GM12891 (cell line): ENCODE results near the gene MYO18A.

Experiments used
- PAX5 ChIP-seq: IDR thresholded peaks from 2 replicates; pipeline ENCODE4 v1.6.1; 2011; ENCODE audit warnings: low read length, moderate library complexity, mild to moderate bottlenecking; ENCODE audit not compliant: insufficient read depth, severe bottlenecking
- POLR2A ChIP-seq: IDR thresholded peaks from 2 replicates; pipeline ENCODE4 v1.6.1; 2011; ENCODE audit warnings: low read depth, low read length, control low read depth
- POLR2AphosphoS5 ChIP-seq: IDR thresholded peaks from 2 replicates; pipeline ENCODE4 v1.6.1; 2011; ENCODE audit warnings: low read depth, low read length, control low read depth
- SPI1 ChIP-seq: IDR thresholded peaks from 2 replicates; pipeline ENCODE4 v1.6.1; 2011; ENCODE audit warnings: low read depth, low read length, control low read depth
- TAF1 ChIP-seq: IDR thresholded peaks from 2 replicates; pipeline ENCODE4 v1.6.1; 2011; ENCODE audit warnings: low read depth, low read length, control low read depth

DNA sequence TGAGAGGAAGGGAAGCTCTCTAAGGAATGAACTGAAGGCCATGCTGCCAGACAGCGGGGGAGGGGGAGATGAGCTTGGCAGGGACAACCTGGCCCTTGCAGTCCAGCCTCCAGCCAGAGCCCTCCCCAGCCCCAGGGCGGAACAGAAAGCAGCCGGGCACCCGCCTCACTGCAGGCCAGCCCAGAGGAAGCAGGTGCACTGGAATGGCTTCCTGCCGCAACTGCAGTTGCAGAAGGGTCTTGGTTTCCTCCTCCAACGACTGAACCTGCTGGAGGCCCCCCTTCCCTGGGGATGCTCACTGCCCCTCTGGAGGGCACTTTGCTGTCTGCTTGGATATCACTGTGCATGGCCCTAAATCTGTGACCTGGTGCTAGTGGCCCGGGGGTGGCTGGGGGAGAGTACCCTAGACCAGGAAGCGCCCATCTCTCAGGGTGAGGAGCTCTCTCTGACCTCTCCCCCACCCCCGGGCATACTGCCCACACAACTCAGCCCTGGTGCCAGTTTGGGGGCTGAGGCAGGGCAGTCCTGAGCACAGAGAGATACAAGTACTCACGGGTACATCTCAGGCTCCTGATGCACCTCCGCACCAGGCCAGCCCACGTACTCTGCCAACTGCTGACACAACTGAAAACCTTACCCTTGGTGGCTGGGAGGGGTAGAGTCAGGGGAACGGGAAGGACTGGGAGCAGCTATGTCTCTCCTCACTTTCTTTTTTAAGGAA, 41.1 kb downstream of the MYO18A start:
- TF ChIP-seq POLR2A (no peak), POLR2AphosphoS5 (no peak), PAX5 (no peak), TAF1 (no peak), SPI1 (peak; percentile 71)
